Epithelial cell of esophagus (primary cell): ENCODE measurements around the gene KCNIP1.
"Not testable (repeated sequence)": the region's sequence is repeated elsewhere in the genome, so short reads cannot be mapped to it uniquely, and the experiment has no call there.

Source experiments
- DNase-seq: peaks from one replicate; pipeline ENCODE4 v3.0.0; 2010; ENCODE audit warnings: low read depth
- H3K4me3 ChIP-seq: 2 replicates; pipeline ENCODE4 v1.5.1; 2011; ENCODE audit warnings: mild to moderate bottlenecking, low read length, control low read depth
- CTCF ChIP-seq: IDR thresholded peaks from 2 replicates; pipeline ENCODE4 v1.5.1; 2011; ENCODE audit warnings: low read depth, mild to moderate bottlenecking, low read length, control low read depth, inconsistent platforms; ENCODE audit not compliant: insufficient read depth; ENCODE audit errors: missing control alignments

The KCNIP1 gene

GRCh38 chr5:170753311-170753710 is 249.5 kb downstream of the KCNIP1 start:
- H3K4me3 ChIP-seq: no peak overlapping the region
- TF ChIP-seq CTCF: no peak
- DNase-seq: peak; percentile 23

- not testable (repeated sequence) for H3K4me3 ChIP-seq, DNase-seq
Measured at GRCh38 chr5:170754508-170754907, 250.7 kb downstream of the KCNIP1 start.

GRCh38 chr5:170755679-170756456 is 252.0 kb downstream of the KCNIP1 start:
- no peak overlapping the region for H3K4me3 ChIP-seq
- DNase-seq: peak; percentile 64
- no peak for TF ChIP-seq CTCF

GRCh38 chr5:170756691-170757090 is 252.9 kb downstream of the KCNIP1 start:
- DNase-seq: no peak
- H3K4me3 ChIP-seq: no peak overlapping the region
- TF ChIP-seq CTCF: no peak

- TF ChIP-seq CTCF: no peak
- H3K4me3 ChIP-seq: no peak overlapping the region
- peak; percentile 24 for DNase-seq
Measured at GRCh38 chr5:170757182-170757601, 253.4 kb downstream of the KCNIP1 start.

GRCh38 chr5:170757669-170758068 is 253.8 kb downstream of the KCNIP1 start:
- DNase-seq: no peak
- TF ChIP-seq CTCF: no peak
- H3K4me3 ChIP-seq: no peak overlapping the region

- DNase-seq: no peak
- no peak for TF ChIP-seq CTCF
- H3K4me3 ChIP-seq: no peak overlapping the region
Measured at GRCh38 chr5:170758481-170758880, 254.7 kb downstream of the KCNIP1 start.
